Heart right ventricle (tissue), 16 donors: Measurements from ENCODE around the gene RNASET2. TPM values are rescaled to one million over a fixed set of nuclear protein-coding genes. Genes with fewer than 3 reads are reported as not detected.
"Not testable (repeated sequence)": the region's sequence is repeated elsewhere in the genome, so short reads cannot be mapped to it uniquely, and the experiment has no call there.

Experiments used
- ATAC-seq, 8 donors: fragments of 200-7000 bp; cut with Tn5 transposase; one replicate each; pipeline ENCODE4 v1.9.1; 2020; ENCODE audit warnings: mild to moderate bottlenecking in 8 of 8, moderate library complexity in 8 of 8, moderate number of reproducible peaks in 1 of 8
- DNase-seq, 2 donors: peaks; one replicate each; pipeline ENCODE4 v3.0.0-alpha.2; 2020
- H3K27ac ChIP-seq, 10 donors: fragments of 200-600 bp; sonication (generic) in 2 of 10; one replicate each; pipeline versions ENCODE4 v1.5.0 to v1.8.0; 2020 to 2022; ENCODE audit warnings: mild to moderate bottlenecking in 3 of 10
- H3K27me3 ChIP-seq, 7 donors: fragments of 200-600 bp; one replicate each; pipeline ENCODE4 v1.8.0; 2021 to 2022; ENCODE audit warnings: mild to moderate bottlenecking in 2 of 7
- H3K36me3 ChIP-seq, 9 donors: fragments of 200-600 bp; sonication (generic) in 1 of 9; one replicate each; pipeline versions ENCODE4 v1.5.0 to v1.8.0; 2020 to 2022; ENCODE audit warnings: mild to moderate bottlenecking in 2 of 9
- H3K4me1 ChIP-seq, 9 donors: fragments of 200-600 bp; sonication (generic) in 1 of 9; one replicate each; pipeline versions ENCODE4 v1.5.0 to v1.8.0; 2020 to 2022; ENCODE audit warnings: mild to moderate bottlenecking in 4 of 9
- H3K4me3 ChIP-seq, 10 donors: fragments of 200-600 bp; sonication (generic) in 2 of 10; one replicate each; pipeline versions ENCODE4 v1.5.0 to v1.8.0; 2020 to 2022; ENCODE audit warnings: mild to moderate bottlenecking in 7 of 10, moderate library complexity in 2 of 10
- H3K9me3 ChIP-seq, 11 donors: fragments of 200-600 bp in 10 of 11; sonication (generic) in 2 of 11; one replicate each; pipeline versions ENCODE4 v1.5.0 to v1.8.0; 2013 to 2022; ENCODE audit warnings: mild to moderate bottlenecking in 2 of 11, control low read depth in 1 of 11, moderate library complexity in 1 of 11
- CTCF ChIP-seq, 9 donors: fragments of 200-600 bp; sonication (generic) in 2 of 9; IDR thresholded peaks; one replicate each; pipeline versions ENCODE4 v1.5.0 to v1.8.0; 2021 to 2022; ENCODE audit warnings: antibody characterized with exemption in 9 of 9, mild to moderate bottlenecking in 5 of 9, moderate library complexity in 1 of 9
- whole genome bisulfite sequencing, 2 donors: extraction: QIAGEN DNeasy Blood & Tissue Kit; methylation state at CpG; one replicate each; pipeline ENCODE4 v1.1.7; 2013; ENCODE audit warnings: inconsistent platforms in 1 of 2; 5-methylcytosine and 5-hydroxymethylcytosine counted together
- intact Hi-C, 10 donors: fragments of 100-400 bp; cut with DNase I; formaldehyde crosslinking; loops; one replicate each; pipeline versions ENCODE4 v1.11.1 to v1.14.2; 2022
- polyA plus RNA-seq, 2 donors: library from polyadenylated mRNA; stranded (reverse); fragments of 200-250 nt; gene quantifications; one replicate each; pipeline ENCODE4 v1.2.3, GENCODE V29; 2013
- total RNA-seq, 10 donors: library from RNA; stranded (reverse); fragmentation: NEBNext Ultra II Directional in 3 of 10; extraction: Animal tissue kit (Norgen Biotek cat#: 25700) in 3 of 10; gene quantifications; one replicate each; pipeline versions ENCODE4 v1.2.1 to v1.2.4, GENCODE V29; 2021 to 2023
- donor health status: Arrhythmogenic right ventricular cardiomyopathy.
- donor health status: ischemic (EF 13 %, LVEDD 7.1; RV severe dilation, severe dysfunction).
- donor health status: healthy with polysubstance abuse.
- donor health status: DM: no; HTN: yes; CAD: no.
- donor health status: DM: no; HTN: no; CAD: no.
- donor health status: ischemic (EF 25% LVEDD 6.9; RV normal size, moderate dysfunction).
- donor health status: ischemic (EF 25% LVEDD 5.7; RV mildly dilated, moderate dysfunction).
- donor health status: healthy.
- donor health status: DM: yes; HTN: yes; CAD: no.
- donor health status: Ischemic cardiomyopathy.
- donor health status: ischemic (EF 35%, LVEDD 5.7; RV mildly dilated, moderate dysfunction).
- donor health status: nonischemic (EF 11% LVEDD 7.7; RV severe dilation, severe dysfunction).
- donor health status: DM: yes; HTN: yes; CAD: no.
- donor health status: PGD.
- donor health status: ischemic (EF 29% LVEDD 5.4; RV normal size, mild dysfunction).
- donor health status: nonischemic (EF 23%, LVEDD 6.1; RV moderate dilation, normal function).

RNASET2 gene
- total and polyA plus RNA-seq, 12 donors, result 7.1 to 44.3 (median 12.1) TPM

DNA sequence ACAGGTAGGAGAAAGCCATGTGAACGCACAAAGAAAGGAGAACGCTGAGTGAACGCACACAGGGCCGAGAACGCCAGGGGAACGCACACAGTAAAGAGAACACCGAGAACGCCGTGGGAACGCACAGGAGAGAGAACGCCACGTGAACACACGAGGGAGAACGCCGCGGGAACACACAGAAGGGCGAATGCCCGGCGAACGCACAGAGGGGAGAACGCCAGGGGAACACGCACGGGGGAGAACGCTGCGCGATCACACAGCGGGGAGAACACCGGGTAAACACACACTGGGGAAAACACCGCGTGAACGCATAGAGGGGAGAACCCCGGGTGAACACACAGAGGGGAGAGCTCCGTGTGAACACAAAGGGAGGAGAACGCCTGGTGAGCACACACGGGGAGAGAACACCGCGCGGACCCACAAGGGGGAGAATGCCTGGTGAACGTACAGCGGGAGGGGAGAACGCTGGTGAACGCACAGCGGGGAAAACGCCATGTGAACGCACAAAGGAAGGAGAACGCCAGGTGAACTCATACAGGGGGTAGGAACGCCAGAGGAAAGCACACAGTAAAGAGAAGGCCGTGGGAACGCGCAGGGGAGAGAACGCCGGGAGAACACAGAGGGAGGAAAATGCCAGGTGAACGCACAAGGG lies 55.3 kb downstream of the RNASET2 start:
- DNase-seq (no peak), ATAC-seq (no peak)
- WGBS, 2 donors, result 96% methylated on average over 53 of the region's 53 CpGs
- no peak overlapping the region for H3K27ac ChIP-seq
- peaks cover 0 to 12% (median 6%) of the 10 kb centered on the region in 9 donors for H3K4me1 ChIP-seq
- H3K36me3 ChIP-seq, result no peaks in the 10 kb centered on the region
- no peak for TF ChIP-seq CTCF (IDR thresholded peaks at IDR 0.05)
- H3K9me3 ChIP-seq, result no peaks in the 10 kb centered on the region
- no peak overlapping the region for H3K4me3 ChIP-seq
- intact Hi-C loops, result no loop called here
- peaks cover 0 to 17% (median 0%) of the 10 kb centered on the region in 7 donors for H3K27me3 ChIP-seq

- H3K36me3 ChIP-seq, result no peaks in the 10 kb centered on the region
- intact Hi-C loops, result no loop called here
- 96 to 98% methylated on average over 59 to 61 of the region's 61 CpGs for WGBS, 2 donors
- H3K4me3 ChIP-seq, result no peak overlapping the region
- no peak for TF ChIP-seq CTCF (IDR thresholded peaks at IDR 0.05)
- no peaks in the 10 kb centered on the region for H3K9me3 ChIP-seq
- no peak overlapping the region for H3K27ac ChIP-seq
- ATAC-seq (no peak), DNase-seq (no peak)
- H3K4me1 ChIP-seq, result peaks cover 0 to 12% (median 6%) of the 10 kb centered on the region in 9 donors
- peaks cover 0 to 13% (median 0%) of the 10 kb centered on the region in 7 donors for H3K27me3 ChIP-seq
Observed at GRCh38 chr6:166900130-166900708, 56.1 kb downstream of the RNASET2 start.

- Histone ChIP-seq H3K27me3 (peaks cover 0 to 5% (median 0%) of the 10 kb centered on the region in 7 donors), H3K36me3 (no peaks in the 10 kb centered on the region), H3K4me1 (peaks cover 0 to 5% (median 2%) of the 10 kb centered on the region in 9 donors), H3K9me3 (no peaks in the 10 kb centered on the region), H3K4me3 (no peak overlapping the region), H3K27ac (no peak overlapping the region)
- 96% methylated on average over 36 of the region's 36 CpGs for WGBS, 2 donors
- intact Hi-C loops, result no loop called here
- no peak for ATAC-seq
- no peak for DNase-seq
- no peak for TF ChIP-seq CTCF (IDR thresholded peaks at IDR 0.05)
Observed at GRCh38 chr6:166898910-166899309, 57.4 kb downstream of the RNASET2 start.

DNA sequence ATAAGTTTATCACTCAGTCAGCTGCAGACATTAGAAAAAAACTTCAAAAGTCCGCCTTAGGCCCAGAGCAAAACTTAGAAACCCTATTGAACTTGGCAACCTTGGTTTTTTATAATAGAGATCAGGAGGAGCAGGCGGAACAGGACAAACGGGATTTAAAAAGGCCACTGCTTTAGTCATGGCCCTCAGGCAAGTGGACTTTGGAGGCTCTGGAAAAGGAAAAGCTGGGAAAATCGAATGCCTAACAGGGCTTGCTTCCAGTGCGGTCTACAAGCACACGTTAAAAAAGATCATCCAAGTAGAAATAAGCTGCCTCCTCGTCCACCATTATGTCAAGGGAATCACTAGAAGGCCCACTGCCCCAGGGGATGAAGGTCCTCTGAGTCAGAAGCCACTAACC lies 61.7 kb downstream of the RNASET2 start:
- H3K4me3 ChIP-seq, H3K4me1 ChIP-seq, H3K27me3 ChIP-seq, H3K9me3 ChIP-seq, ATAC-seq, H3K27ac ChIP-seq, H3K36me3 ChIP-seq, DNase-seq, intact Hi-C loops: not testable (repeated sequence)
- 88 to 94% methylated on average over 6 to 7 of the region's 7 CpGs for WGBS, 2 donors

DNA sequence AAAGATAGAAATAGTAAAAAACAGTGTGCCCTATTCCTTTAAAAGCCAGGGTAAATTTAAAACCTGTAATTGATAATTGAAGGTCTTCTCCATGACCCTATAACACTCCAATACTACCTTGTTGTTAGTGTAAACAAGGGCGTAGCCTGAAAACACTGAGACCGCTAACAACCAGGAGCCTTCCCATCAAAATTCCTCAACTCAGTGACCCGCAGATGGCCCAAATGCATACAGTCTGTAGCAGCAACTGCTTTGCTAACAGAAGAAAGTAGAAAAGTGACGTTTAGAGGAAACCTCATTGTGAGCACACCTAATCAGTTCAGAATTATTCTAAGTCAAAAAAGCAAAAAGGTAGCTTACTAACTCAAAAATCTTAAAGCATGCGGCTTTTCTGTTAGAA lies 63.9 kb downstream of the RNASET2 start:
- WGBS, 2 donors, result 60 to 71% methylated on average over 5 of the region's 5 CpGs
- H3K27ac ChIP-seq, H3K4me3 ChIP-seq, H3K4me1 ChIP-seq, H3K36me3 ChIP-seq, ATAC-seq, H3K27me3 ChIP-seq, DNase-seq, intact Hi-C loops: not testable (repeated sequence)
- H3K9me3 ChIP-seq, result peaks cover 0 to 18% (median 0%) of the 10 kb centered on the region in 11 donors

GRCh38 chr6:166886773-166887172 lies 69.6 kb downstream of the RNASET2 start:
- WGBS, 2 donors, result 84 to 90% methylated on average over 4 of the region's 4 CpGs
- DNase-seq, H3K4me3 ChIP-seq, ATAC-seq, intact Hi-C loops, H3K27ac ChIP-seq, H3K36me3 ChIP-seq, H3K4me1 ChIP-seq, H3K27me3 ChIP-seq: not testable (repeated sequence)
- peaks cover 0 to 50% (median 0%) of the 10 kb centered on the region in 11 donors for H3K9me3 ChIP-seq

- not testable (repeated sequence) for H3K4me1 ChIP-seq, DNase-seq
Observed at GRCh38 chr6:166884958-166885357, 71.4 kb downstream of the RNASET2 start.

More at GRCh38 chr6:166884958-166885357, 71.4 kb downstream of the RNASET2 start:
- ATAC-seq, intact Hi-C loops, H3K36me3 ChIP-seq, H3K4me3 ChIP-seq, H3K27me3 ChIP-seq, H3K27ac ChIP-seq: not testable (repeated sequence)
- H3K9me3 ChIP-seq, result peaks cover 0 to 43% (median 0%) of the 10 kb centered on the region in 11 donors
- 83 to 86% methylated on average over 11 of the region's 11 CpGs for WGBS, 2 donors
